B cell (primary cell): ENCODE measurements around the gene AGFG2.

Experiments used
- EZH2 ChIP-seq: IDR thresholded peaks from 2 replicates; pipeline ENCODE4 v1.6.1; 2012; ENCODE audit warnings: borderline replicate concordance, low read depth, mild to moderate bottlenecking, moderate library complexity, low read length; ENCODE audit not compliant: insufficient read depth, poor library complexity, severe bottlenecking
- TF ChIP-seq, protein P1 (sequence below): fragments of 200-600 bp; IDR thresholded peaks from one replicate; pipeline ENCODE4 v1.8.0; 2022; ENCODE audit warnings: antibody characterized with exemption, mild to moderate bottlenecking

DNA sequence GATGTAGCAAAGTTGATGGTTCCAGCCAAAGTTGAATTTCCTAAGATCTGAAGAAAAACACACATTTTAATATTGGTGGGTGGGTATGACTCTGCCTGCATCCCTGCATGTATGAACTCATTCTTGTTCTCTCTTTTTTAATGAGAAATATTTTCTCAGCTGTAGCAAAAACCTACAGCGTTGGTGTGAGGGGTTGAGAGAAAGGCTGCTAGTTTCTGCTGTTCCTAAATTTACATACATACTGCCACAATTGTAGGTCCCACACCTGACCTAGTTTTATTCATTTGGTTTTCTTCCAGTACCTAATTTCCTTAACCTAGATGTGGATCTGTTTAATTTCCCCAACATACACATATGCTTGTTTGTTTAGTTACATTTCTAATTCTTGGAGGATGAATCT lies 4.6 kb downstream of the AGFG2 start:
- TF ChIP-seq, protein P1, sequence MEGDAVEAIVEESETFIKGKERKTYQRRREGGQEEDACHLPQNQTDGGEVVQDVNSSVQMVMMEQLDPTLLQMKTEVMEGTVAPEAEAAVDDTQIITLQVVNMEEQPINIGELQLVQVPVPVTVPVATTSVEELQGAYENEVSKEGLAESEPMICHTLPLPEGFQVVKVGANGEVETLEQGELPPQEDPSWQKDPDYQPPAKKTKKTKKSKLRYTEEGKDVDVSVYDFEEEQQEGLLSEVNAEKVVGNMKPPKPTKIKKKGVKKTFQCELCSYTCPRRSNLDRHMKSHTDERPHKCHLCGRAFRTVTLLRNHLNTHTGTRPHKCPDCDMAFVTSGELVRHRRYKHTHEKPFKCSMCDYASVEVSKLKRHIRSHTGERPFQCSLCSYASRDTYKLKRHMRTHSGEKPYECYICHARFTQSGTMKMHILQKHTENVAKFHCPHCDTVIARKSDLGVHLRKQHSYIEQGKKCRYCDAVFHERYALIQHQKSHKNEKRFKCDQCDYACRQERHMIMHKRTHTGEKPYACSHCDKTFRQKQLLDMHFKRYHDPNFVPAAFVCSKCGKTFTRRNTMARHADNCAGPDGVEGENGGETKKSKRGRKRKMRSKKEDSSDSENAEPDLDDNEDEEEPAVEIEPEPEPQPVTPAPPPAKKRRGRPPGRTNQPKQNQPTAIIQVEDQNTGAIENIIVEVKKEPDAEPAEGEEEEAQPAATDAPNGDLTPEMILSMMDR = no peak
- TF ChIP-seq EZH2 = no peak
